Dermis microvascular lymphatic vessel endothelial cell (primary cell): Measurements from ENCODE around the gene WIPF2. TPM values are rescaled to one million over a fixed set of nuclear protein-coding genes. Genes with fewer than 3 reads are reported as not detected.
"Not testable (repeated sequence)": the region's sequence is repeated elsewhere in the genome, so short reads cannot be mapped to it uniquely, and the experiment has no call there.

ENCODE experiments used
- DNase-seq, 2 donors: peaks; one replicate each; pipeline versions ENCODE4 v3.0.0 to v3.0.0-alpha.2; 2010; ENCODE audit warnings: low read depth in 2 of 2
- total RNA-seq: library from RNA; depleted of rRNA; stranded (reverse); fragments of >200 nt; gene quantifications from 2 replicates; pipeline ENCODE4 v1.2.1, GENCODE V29; 2014

The WIPF2 gene
- total RNA-seq, 1 donor from 2014 or later: 4.7 TPM

DNA sequence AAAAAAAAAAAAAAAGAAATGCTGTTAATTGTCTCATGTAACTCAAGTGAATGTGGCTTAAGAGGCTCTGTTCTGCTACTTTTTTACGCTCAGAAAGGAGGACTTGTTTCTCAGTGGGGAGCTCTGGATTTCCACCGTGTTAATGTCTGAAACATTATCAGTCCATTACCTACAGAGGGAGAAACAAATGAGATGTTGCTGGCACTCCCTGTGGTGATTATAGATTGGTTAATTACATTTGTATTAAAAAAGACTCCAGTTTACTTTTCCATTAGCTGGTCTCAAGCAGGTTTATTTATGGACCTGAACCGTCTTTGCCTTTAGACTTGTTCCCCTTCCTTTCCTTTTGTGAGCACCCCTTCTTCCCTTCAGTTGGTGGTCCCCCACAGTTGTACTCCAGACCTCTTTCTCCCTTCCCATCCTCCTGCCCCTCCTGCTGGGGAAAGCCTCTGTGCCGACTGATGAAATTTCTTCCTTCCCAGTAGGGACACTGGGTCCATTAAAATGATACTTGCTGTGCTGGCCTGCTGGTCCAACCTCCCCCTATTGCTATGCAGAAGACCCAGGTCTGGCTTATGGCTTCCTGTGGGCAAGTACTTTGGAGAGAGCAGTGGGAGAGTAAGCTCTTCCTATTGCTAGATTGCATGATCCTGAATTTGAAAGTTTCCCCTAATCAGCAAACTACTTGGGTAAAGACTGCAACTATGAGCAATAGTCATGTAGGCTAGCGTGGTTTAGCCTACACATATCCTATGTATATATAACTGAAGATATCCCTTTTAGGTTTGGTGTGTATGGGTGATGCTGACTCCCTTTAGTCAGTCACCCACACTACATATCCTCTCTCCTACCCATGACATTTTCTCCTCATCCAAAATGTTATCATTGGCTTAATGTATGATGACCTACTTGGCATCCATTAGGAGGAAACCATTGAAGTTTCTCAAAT is 76.7 kb downstream of the WIPF2 start:
- no peak for DNase-seq

DNA sequence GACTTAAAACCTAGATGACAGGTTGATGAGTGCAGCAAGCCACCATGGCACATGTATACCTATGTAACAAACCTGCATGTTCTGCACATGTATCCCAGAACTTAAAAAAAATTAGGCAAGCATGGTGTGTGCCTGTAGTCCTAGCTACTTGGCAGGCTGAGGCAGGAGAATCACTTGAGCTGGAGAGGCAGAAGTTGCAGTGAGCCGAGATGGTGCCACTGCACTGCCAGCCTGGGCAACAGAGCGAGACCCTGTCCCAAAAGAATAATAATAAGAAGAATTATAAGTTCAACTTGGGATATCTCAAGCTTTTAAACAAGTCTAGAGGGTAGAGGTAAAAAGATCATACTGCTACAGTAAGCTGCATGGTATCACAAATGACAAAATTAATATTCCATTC is 78.4 kb downstream of the WIPF2 start:
- no peak for DNase-seq

DNA sequence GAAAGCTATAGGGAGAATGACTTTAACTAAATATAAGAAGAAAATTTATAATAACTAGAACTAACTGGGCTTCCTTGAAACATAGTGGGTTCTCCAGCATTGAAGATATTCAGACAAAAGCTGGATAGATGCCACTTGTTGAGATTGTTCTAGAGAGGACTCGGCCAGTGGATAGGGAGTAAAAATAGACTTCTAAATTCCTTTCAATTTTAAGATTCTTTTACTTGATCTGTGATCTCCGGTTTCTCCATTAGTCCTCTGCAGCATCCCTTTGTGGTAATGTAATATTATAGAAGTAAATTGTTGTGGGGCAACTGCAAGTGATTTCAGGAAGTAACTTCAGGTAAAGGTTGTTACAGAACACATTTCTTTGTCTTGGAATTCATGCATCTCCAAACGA is 79.6 kb downstream of the WIPF2 start:
- DNase-seq: no peak

DNA sequence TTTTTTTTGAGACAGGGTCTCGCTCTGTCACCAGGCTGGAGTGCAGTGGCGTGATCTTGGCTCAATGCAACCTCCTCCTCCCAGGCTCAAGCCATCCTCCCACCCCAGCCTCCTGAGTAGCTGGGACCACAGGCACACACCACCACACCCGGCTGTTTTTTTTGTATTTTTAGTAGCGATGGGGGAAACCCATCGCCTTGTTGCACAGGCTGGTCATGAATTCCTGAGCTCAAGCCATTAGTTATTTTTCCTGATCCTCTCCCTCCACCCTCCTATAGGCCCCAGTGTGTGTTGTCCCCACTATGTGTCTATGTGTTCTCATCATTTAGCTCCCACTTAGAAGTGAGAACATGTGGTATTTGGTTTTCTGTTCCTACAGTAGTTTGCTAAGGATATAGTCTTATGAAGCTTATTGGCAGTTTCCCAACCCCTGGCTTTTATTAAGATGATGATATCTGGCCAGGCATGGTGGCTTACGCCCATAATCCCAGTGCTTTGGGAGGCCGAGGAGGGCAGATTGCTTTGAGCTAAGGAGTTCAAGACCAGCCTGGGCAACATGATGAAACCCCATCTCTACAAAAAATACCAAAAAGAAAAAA is 80.2 kb downstream of the WIPF2 start:
- not testable (repeated sequence) for DNase-seq

DNA sequence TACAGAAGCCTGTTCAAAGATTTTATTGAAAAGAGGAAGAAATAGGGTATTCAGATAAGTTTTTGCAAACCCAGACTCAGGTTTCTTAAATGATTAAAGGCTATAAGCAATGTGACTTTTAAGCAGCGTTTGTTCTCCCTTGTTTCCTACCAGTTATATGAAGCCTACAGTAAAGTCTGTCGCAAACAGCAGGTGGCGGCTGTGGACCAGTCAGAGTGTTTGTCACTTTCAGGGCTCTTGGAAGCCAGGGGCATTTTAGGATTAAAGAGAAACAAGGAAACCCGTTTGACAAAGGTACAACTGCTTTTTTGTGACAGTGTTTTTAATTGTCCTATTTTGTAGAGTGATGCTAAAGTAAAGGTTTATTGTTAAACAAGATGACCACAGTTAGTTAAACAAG is 82.2 kb downstream of the WIPF2 start:
- peak in 1 of 2 donors; percentile 49 for DNase-seq

DNA sequence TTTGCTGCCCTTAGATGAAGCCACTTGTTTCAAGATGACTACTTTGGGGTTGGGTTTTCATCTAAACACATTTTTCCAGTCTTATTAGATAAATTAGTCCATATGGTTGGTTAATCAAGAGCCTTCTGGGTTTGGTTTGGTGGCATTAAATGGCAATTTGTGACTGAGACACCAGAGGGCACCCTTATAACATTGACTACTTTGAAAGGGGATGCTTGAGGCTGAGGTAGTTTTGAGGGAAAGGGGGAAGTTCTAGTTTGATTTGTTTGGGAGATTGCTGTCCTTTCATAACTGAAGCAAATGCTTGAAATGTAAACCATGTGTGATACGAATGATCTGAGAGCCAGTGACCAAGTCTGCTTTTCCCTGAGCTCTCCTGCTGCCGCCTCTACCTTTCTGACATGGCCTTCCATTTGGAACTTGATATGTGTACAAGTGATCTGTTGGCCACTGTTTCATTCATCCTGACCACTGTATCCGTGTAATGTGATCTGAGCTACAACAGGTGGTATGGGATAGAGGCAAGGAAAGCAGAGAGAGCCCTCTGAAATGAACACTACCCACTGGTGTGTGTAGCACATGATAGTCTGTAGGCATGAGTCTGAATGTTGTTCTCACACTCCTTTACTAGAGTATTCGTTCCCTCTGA is 84.0 kb downstream of the WIPF2 start:
- DNase-seq: peak in 1 of 2 donors; percentile 70

DNA sequence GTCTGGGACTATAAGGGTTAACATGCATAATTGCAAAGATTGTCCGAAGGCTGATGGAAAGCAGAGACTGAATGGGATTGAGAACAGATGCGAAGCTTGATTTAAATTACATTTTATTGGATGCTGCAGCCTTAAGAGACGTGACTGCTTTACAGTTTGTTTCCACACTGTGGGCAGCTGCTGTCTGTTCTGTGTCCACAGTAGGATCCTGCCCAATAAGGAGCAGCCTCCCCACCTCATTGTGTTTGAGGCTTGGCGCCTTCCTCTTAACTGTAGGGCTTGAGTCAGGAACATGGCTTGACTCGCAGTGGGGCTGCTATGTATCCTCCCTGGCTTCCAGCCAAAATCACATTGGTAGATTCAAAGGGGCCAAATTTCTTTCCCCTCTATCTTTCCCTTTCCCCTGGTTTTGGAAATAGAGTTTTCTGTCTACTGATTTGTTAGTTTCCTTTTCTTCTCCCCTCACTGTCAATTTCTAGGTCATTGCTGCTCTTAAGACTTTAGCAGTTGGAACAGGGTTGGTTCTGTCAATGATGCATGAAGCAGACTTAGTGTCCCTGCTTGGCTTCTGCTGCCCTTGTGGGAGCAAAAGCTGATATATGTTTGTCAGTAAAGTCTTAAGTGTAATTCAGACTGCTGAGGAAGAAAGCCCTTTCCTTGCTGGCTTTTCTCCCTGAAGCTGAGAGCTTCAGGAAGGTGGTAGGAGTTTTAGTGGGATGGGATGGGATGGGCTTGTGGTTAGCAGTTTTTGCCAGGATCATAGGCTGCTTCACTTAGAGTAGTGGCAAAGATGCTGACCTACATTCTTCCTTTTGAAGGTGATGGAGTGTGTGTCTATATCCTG is 84.8 kb downstream of the WIPF2 start:
- DNase-seq: peak in 1 of 2 donors; percentile 52

DNA sequence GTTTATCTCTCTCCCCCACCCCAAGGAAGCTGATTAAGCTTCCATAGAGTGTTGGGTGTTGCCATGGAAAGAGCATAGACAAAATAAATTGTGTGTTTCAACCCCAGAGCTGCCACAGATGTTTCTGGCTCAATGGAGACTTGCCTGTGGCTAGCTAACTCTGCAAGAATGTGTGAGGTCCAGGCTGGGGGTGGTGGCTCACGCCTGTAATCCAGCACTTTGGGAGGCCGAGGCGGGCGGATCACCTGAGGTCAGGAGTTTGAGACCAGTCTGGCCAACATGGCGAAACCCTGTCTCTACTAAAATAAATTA is 85.4 kb downstream of the WIPF2 start:
- DNase-seq: not testable (repeated sequence)

DNA sequence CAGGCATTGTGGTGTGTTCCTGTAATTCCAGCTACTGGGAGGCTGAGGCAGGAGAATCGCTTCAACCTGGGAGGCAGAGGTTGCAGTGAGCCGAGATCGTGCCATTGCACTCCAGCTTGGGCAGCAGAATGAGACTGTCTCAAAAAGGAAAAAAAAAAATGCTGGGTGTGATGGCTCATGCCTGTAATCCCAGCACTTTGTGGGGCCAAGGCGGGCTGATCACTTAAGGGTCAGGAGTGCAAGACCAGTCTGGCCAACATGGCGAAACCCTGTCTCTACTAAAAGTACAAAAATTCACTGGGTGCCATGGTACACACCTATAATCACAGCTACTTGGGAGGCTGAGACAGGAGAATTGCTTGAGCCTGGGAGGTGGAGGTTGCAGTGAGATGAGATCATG is 85.8 kb downstream of the WIPF2 start:
- not testable (repeated sequence) for DNase-seq

DNA sequence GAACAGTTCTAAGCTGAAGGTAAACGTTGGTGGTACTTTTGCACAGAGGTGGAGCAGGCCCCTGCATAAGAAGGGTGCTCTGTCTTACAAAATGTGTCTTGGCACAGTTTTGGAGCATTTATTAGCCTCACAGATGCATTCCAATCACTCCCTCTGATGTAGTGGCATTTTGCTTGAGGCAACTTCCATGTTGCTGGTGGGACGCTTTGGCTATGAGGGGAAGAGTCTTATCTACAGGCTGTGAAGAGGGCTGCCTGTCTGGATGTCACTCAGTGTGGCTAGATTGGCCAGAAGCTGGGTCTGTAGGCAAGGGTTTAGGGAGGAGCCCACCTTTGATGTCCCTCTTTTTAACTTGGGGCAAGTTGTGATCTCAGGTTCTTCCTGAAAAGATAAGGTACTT is 87.3 kb downstream of the WIPF2 start:
- no peak for DNase-seq

DNA sequence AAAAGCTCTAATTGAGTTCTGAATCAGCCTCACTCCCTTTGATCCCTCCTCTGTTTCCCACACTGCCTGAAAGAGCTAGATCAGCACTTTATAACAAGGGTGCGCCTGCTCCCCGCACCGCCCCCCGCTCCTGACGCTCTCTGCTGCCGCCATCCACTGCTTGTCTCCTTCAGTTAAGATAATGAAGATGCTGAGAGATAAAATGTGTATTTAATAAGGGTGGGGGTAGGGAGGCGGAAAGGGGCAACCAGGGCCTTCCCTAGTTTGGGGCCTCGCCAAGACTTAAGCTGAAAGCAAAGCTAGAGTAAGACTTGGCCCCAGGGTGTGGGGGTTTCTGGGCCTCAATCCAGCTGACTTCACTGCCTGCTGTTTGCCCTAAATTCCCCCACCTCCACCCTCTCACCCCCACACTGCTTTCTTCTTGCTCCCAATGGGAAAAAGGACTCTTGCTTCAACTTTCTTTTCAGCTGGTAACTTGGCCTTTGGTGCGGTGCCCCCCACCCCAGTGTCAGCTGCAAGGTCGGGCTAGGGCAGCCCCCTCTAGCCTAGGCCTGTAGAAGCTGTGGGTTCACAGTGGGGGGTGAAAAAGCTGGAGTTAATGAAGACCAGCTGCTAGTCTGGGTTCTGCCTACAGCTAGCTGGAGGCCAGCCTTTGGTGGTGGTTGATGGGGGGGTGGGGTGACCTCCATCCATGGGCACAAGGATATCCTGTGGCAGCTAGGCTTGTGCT is 88.1 kb downstream of the WIPF2 start:
- no peak for DNase-seq

DNA sequence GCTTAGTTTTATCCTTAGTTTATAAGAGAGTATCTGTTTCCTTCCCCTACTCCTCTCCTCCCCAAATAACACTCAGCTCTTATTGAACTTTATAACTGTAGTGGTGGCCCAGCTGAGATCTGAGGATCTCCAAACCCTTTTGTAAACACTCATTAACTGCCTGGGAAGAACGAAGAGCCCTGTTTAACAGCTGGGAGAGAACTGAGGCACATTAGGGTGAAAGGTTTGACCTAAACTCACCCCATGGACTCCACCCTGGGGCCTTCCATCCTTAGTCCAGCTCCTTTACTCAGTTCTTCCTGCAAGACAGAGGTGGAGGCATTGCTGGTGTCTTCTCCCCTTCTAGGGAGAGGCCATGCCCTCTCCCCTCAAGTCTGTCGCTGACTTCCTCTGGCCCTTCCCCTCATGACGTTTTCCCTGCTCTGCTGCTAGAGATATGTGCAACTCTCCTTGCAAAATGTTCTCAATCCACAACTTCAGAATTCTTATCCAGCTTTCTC is 88.7 kb downstream of the WIPF2 start:
- no peak for DNase-seq

DNA sequence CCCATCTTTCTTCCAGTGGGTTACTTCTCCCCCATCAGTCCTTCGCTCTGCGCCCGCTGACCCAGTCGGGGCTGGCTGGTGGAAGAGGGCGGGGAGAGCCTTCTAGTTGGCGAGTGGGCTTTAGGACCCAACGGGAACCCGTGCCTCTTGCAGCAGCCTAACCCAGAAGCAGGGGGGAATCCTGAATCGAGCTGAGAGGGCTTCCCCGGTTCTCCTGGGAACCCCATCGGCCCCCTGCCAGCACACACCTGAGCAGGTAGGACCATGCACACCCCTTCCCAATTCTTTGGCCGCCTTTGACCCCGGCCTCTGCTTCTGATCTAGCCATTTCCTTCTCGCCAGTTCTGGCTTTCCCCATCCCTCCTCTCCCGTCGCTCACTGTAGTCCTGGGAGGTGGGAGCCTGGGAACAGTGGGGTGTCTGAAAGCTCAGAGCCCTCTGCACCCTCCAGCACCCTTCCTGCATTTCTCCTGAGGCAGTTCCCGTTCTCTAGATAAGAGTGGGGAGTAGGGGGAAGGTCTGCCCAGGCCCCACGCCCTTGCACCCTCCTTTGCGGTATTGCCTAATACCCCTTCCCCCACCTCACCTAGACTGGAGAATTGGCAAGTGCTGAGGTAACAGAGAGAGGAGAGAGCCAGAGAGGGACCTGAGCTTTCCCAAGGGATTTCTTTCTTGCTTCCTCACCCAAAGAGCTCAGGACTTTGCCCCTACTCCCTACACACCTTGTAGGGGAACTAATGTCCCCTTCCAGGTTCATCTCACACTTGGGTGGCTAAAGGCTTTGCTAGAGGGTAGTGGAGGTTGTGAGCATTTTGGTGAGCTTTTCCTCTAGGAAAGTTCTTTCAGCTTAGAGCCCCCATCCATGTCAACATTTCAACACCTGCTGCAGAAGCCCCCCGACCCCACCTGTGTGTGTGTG is 90.2 kb downstream of the WIPF2 start, which contains the start of gene RARA:
Gene RARA, plus strand, starts transcription at position 150 of the 918 bp plus-strand sequence. CDS start 22,039 bp downstream, outside the sequence.
- DNase-seq: peak in 1 of 2 donors; percentile 42

DNA sequence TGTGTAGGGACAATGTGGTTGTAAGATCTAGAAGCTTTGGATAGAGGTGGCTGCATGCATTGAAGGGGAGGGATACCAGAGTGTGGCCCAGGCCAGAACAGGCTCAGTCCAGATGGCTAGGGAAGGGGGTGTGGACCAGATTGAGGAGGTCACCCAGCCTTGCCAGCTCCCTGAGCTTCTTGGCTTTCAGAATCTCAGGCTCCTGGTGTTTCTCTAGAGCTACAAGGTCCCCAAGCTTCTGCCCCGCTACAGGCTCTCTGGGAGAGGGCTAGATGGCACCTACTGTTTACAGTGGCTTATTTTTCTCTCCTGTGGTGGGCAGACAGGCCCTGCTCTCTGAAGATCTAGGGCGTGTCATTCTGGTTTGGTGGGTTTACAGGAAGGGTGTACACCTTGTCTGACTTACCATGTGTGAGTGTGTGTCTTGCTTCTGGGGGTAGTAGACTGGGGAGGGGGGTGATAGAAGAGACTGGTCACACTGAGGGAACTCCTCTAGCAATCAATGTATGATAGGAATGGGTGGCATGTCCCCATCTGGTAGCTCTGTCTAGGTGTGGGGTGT is 90.9 kb downstream of the WIPF2 start:
- DNase-seq: no peak

DNA sequence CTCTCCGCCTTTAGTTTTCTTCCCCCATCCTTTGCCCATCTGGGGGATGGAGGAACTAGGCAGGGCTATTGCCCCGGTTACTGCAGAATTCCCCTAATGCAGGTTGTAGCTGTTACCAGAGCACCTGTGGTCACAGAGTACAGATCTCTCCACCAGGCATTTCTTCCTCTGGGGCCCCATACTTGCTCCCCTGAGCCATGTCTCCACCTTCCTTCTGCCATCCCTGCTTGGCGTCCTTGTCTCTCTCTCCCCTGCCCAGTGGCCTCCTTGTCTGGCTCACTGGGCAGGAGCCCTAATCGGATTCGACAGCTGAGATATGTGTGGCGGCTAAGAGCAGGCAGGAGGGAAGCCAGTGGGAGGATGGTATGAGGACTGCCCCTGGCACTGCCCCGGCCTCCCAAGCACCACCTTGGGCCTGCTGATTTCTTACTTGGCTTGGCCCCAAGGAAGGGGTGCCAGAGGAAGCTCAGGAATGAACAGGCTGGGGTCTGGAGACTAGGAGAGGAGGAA is 91.8 kb downstream of the WIPF2 start:
- no peak for DNase-seq

DNA sequence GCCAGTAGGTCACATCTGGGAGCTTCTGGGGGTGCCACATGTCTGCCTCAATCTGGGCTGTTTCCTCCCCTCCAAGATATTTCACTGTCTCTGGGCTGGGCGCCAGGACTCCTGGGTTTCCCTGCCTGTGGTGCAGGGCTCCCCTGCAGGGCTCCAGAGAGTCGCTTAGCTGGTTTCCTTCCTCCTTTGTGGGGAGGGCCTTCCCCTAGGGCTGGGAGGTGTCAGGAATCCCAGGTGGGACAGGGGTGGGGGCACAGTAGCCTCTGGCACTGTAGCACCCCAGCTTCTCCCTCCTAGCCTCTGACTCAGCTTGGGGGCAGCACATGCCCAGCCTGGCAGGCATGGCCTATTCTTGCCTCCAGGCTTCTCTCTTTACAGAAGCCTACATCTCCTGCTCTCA is 92.5 kb downstream of the WIPF2 start:
- DNase-seq: no peak

DNA sequence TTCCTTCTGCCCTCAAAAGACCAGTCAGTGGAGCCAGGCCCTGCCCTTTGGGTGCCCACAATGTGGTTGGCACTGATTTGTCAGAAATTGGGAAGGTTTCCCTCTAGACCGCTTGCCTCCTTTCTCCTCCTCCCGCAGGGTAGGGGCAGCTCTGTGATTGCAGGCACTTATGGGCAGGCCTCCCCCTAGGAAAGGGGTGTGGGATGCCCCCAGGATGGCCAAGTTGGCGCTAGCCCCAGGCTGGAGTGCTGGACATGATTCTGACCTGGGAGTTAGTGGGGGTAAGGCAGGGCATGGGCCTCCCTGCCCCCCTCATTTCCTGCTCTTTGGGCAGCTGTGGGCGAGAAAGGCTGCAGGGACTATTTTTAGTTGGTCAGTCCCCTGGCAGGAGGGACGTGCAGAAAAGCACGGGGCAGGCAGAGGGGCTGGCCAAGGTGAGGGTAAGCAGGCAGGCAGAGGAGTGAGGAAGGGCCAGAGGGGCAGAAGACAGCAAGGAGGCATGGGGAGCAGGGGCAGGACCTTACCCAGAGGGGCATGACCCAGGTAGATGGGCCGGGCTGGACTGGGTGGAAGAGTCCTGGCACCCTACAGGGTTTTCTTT is 93.1 kb downstream of the WIPF2 start:
- no peak for DNase-seq

DNA sequence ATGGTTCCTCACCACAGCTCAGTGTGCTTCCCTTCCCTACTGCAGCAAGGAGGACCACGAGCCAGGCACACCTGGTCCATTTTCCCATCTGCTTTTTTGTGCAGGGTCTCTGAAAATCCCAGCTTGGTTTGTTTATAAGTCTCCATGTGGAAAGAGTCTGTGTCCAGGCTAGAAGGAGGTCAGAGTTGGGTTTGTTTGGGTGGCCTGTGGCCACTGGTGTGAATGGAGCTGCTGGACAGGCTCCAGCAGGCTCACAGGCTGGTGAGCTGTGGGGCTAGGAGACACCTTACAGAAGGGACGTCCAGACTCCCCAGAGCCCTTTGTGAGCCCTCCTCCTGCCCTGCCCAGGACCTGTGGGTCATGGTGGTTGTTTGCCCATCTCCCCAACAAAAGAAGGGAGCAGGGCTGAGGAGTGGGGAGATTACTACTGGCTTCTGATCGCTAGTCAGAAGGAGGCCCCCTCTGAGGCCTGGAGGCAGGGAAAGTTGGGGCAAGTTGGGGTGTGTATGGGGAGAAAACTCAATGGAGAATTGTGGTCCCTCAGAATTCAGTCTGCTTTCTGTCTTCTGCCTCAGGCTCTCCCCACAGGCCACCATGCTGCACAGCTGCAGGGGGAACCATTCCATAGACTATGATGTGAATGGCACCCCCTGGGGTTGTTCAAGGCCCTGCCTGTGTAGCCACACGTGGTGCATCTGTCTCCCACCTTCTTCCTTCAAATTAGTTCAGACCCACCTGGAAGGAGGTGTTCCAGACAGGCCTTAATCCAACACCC is 94.0 kb downstream of the WIPF2 start:
- DNase-seq: peak in 1 of 2 donors; percentile 16
